H1 (cell line): ENCODE data around the gene FBXL17. TPM values are rescaled to one million over a fixed set of nuclear protein-coding genes. Genes with fewer than 3 reads are reported as not detected.

Experiments
- CTCF ChIA-PET: fragments of 300-600 bp; sonication (Branson Sonifier 250); formaldehyde crosslinking; loops from one replicate; lab custom pipeline; 2021; ENCODE audit not compliant: partially characterized antibody; lab: Charles Lee
- POLR2A ChIA-PET: fragments of 300-600 bp; sonication (Branson Sonifier 250); formaldehyde crosslinking; loops from one replicate; lab custom pipeline; 2021; ENCODE audit warnings: inconsistent platforms; ENCODE audit not compliant: partially characterized antibody; lab: Charles Lee
- DNase-seq, 2 experiments: peaks; one replicate each; pipeline versions ENCODE4 v3.0.0 to v3.0.0-alpha.2; 2010 to 2022; ENCODE audit warnings: low spot score in 2 of 2, low read depth in 1 of 2, mixed read lengths in 1 of 2
- FAIRE-seq: peaks from 2 replicates; lab custom pipeline; 2011; peaks lifted over from hg19 to GRCh38; lab: Jason Lieb, UNC
- H2AFZ ChIP-seq: 2 replicates; pipeline ENCODE4 v1.8.1; 2012; ENCODE audit warnings: low read length, inconsistent platforms
- H2AK5ac ChIP-seq: 2 replicates; pipeline ENCODE4 v1.6.1; 2013; ENCODE audit warnings: low read depth, low read length
- H2BK120ac ChIP-seq: replicated peaks from 2 replicates; pipeline ENCODE3; 2013; ENCODE audit warnings: low read depth, low read length, inconsistent platforms
- H2BK12ac ChIP-seq: 2 replicates; pipeline ENCODE4 v1.6.1; 2013; ENCODE audit warnings: low read depth, low read length
- H2BK15ac ChIP-seq: 2 replicates; pipeline ENCODE4 v1.6.1; 2013; ENCODE audit warnings: low read length
- H2BK20ac ChIP-seq: 2 replicates; pipeline ENCODE4 v1.6.1; 2013; ENCODE audit warnings: low read length
- H2BK5ac ChIP-seq: 2 replicates; pipeline ENCODE4 v1.6.1; 2013; ENCODE audit warnings: low read depth, low read length
- H3K14ac ChIP-seq: 2 replicates; pipeline ENCODE4 v1.6.1; 2013; ENCODE audit warnings: inconsistent platforms; ENCODE audit not compliant: insufficient read length
- H3K18ac ChIP-seq: 2 replicates; pipeline ENCODE4 v1.6.1; 2013; ENCODE audit warnings: low read length; ENCODE audit errors: extremely low read depth
- H3K23ac ChIP-seq: 2 replicates; pipeline ENCODE4 v1.6.1; 2013; ENCODE audit warnings: inconsistent platforms; ENCODE audit not compliant: insufficient read length
- H3K23me2 ChIP-seq: 2 replicates; pipeline ENCODE4 v1.6.1; 2013; ENCODE audit warnings: low read depth, low read length
- H3K27ac ChIP-seq: 2 replicates; pipeline ENCODE4 v1.6.1; 2011; ENCODE audit warnings: low read depth, low read length, inconsistent platforms
- H3K27me3 ChIP-seq, 4 experiments: replicated peaks in 1 of 4; 1 replicate in 1 of 4; 2 replicates in 3 of 4; pipeline versions ENCODE4 v1.6.1 to v1.8.1; 2011 to 2013; ENCODE audit warnings: low read length in 3 of 4, mild to moderate bottlenecking in 3 of 4, inconsistent platforms in 2 of 4, mixed read lengths in 2 of 4, moderate library complexity in 1 of 4; ENCODE audit not compliant: control insufficient read depth in 3 of 4, insufficient read depth in 3 of 4; ENCODE audit errors: extremely low read depth in 1 of 4
- H3K36me3 ChIP-seq, 4 experiments: 2 replicates each; pipeline versions ENCODE4 v1.6.1 to v1.8.1; 2011 to 2013; ENCODE audit warnings: mild to moderate bottlenecking in 4 of 4, low read length in 3 of 4, moderate library complexity in 2 of 4, control low read depth in 1 of 4, inconsistent platforms in 1 of 4; ENCODE audit not compliant: insufficient read depth in 4 of 4, control insufficient read depth in 2 of 4
- H3K4ac ChIP-seq: replicated peaks from 2 replicates; pipeline ENCODE3; 2013; ENCODE audit warnings: low read length, low read depth, mixed read lengths, inconsistent platforms; ENCODE audit not compliant: insufficient read length
- H3K4me1 ChIP-seq, 4 experiments: replicated peaks in 1 of 4; 1 replicate in 1 of 4; 2 replicates in 3 of 4; pipeline versions ENCODE4 v1.6.1 to v1.8.1; 2011 to 2013; ENCODE audit warnings: low read length in 3 of 4, inconsistent platforms in 2 of 4, mixed read lengths in 1 of 4; ENCODE audit not compliant: insufficient read depth in 4 of 4, control insufficient read depth in 3 of 4
- H3K4me2 ChIP-seq, 2 experiments: 2 replicates each; pipeline versions ENCODE4 v1.6.1 to v1.8.1; 2011 to 2013; ENCODE audit warnings: low read depth in 2 of 2, low read length in 2 of 2, control low read depth in 1 of 2, inconsistent platforms in 1 of 2, mild to moderate bottlenecking in 1 of 2; ENCODE audit not compliant: insufficient read depth in 1 of 2
- H3K4me3 ChIP-seq, 4 experiments: fragments of 200-600, 300-600 bp in 1 of 4; sonication (generic), shearing (Covaris generic), sonication (Bioruptor Twin) in 1 of 4; 2 replicates each; pipeline versions ENCODE4 v1.5.1 to v1.8.1; 2011 to 2016; ENCODE audit warnings: low read length in 4 of 4, low read depth in 3 of 4, control low read depth in 2 of 4, inconsistent platforms in 2 of 4, mild to moderate bottlenecking in 2 of 4, mixed read lengths in 1 of 4, moderate library complexity in 1 of 4; ENCODE audit not compliant: insufficient read depth in 2 of 4; ENCODE audit errors: extremely low read depth in 1 of 4
- H3K56ac ChIP-seq: replicated peaks from 2 replicates; pipeline ENCODE3; 2013; ENCODE audit warnings: low read depth, mild to moderate bottlenecking, mixed read lengths, low read length, inconsistent platforms; ENCODE audit not compliant: insufficient read length
- H3K79me1 ChIP-seq: 2 replicates; pipeline ENCODE4 v1.6.1; 2013; ENCODE audit warnings: low read depth, low read length, control low read depth
- H3K79me2 ChIP-seq, 2 experiments: 2 replicates each; pipeline versions ENCODE4 v1.6.1 to v1.8.1; 2012 to 2013; ENCODE audit warnings: low read length in 2 of 2, mild to moderate bottlenecking in 2 of 2, inconsistent platforms in 1 of 2; ENCODE audit not compliant: insufficient read depth in 2 of 2, control insufficient read depth in 1 of 2
- H3K9ac ChIP-seq, 4 experiments: replicated peaks in 1 of 4; 1 replicate in 1 of 4; 2 replicates in 3 of 4; pipeline versions ENCODE4 v1.6.1 to v1.8.1; 2011 to 2013; ENCODE audit warnings: low read depth in 3 of 4, low read length in 3 of 4, control low read depth in 2 of 4, mild to moderate bottlenecking in 2 of 4, moderate library complexity in 2 of 4, inconsistent platforms in 1 of 4; ENCODE audit errors: extremely low read depth in 1 of 4
- H3K9me3 ChIP-seq, 2 experiments: 2 replicates each; pipeline versions ENCODE4 v1.6.1 to v1.8.1; 2012 to 2013; ENCODE audit warnings: mild to moderate bottlenecking in 2 of 2, moderate library complexity in 2 of 2, control low read depth in 1 of 2, inconsistent platforms in 1 of 2, low read depth in 1 of 2, low read length in 1 of 2, mixed read lengths in 1 of 2; ENCODE audit not compliant: insufficient read depth in 2 of 2
- H4K20me1 ChIP-seq, 2 experiments: replicated peaks in 1 of 2; 2 replicates each; pipeline versions ENCODE3 to v1.8.1; 2011 to 2013; ENCODE audit warnings: inconsistent platforms in 2 of 2, low read length in 2 of 2, mild to moderate bottlenecking in 1 of 2; ENCODE audit not compliant: insufficient read depth in 2 of 2, control insufficient read depth in 1 of 2
- H4K5ac ChIP-seq: 2 replicates; pipeline ENCODE4 v1.6.1; 2013; ENCODE audit warnings: low read length, low read depth, mixed read lengths, inconsistent platforms; ENCODE audit not compliant: insufficient read length
- H4K8ac ChIP-seq: 2 replicates; pipeline ENCODE4 v1.8.0; 2013; ENCODE audit warnings: mild to moderate bottlenecking, moderate library complexity, low read length, inconsistent platforms; ENCODE audit not compliant: insufficient read depth; ENCODE audit errors: extremely low read depth
- H4K91ac ChIP-seq: replicated peaks from 2 replicates; pipeline ENCODE3; 2013; ENCODE audit warnings: low read length, mixed read lengths, inconsistent platforms; ENCODE audit not compliant: insufficient read length
- NANOG ChIP-seq: IDR thresholded peaks from 2 replicates; pipeline ENCODE4 v1.6.1; 2011; ENCODE audit warnings: low read length, low read depth, mild to moderate bottlenecking, inconsistent platforms; ENCODE audit not compliant: insufficient read depth, poor library complexity, severe bottlenecking
- TEAD4 ChIP-seq: IDR thresholded peaks from 2 replicates; pipeline ENCODE4 v1.6.1; 2012; ENCODE audit warnings: low read depth, low read length, inconsistent platforms, mixed read lengths
- WGBS, 2 experiments: shearing (Covaris generic) in 1 of 2; methylation state at CpG; one replicate each; pipeline versions ENCODE4 v1.1.6 to v1.1.7; 2013 to 2015; ENCODE audit warnings: low lambda C conversion rate in 2 of 2, mixed read lengths in 2 of 2, inconsistent platforms in 1 of 2, low coverage in 1 of 2, missing lambda C conversion rate in 1 of 2; ENCODE audit not compliant: insufficient replicate concordance in 2 of 2, insufficient coverage in 1 of 2, insufficient read length in 1 of 2; ENCODE audit errors: extremely low coverage in 1 of 2, missing lambda C conversion rate in 1 of 2; 5-methylcytosine and 5-hydroxymethylcytosine counted together
- polyA plus RNA-seq, 7 experiments: library from polyadenylated mRNA; depleted of rRNA in 3 of 7; stranded (reverse) in 5 of 7; unstranded in 2 of 7; fragments of >200 nt in 5 of 7; fragments of 200-250 nt in 2 of 7; gene quantifications; 1 replicate in 5 of 7; 2 replicates in 1 of 7; 4 replicates in 1 of 7; pipeline versions ENCODE4 v1.2.1 to v1.2.3, GENCODE V29; 2011 to 2013; ENCODE audit warnings: missing spikeins in 2 of 7, mixed read lengths in 2 of 7
- total RNA-seq: library from RNA; stranded (reverse); fragmentation: NEBNext Ultra II Directional; extraction: Animal tissue kit (Norgen Biotek cat#: 25700); gene quantifications from 2 replicates; pipeline ENCODE4 v1.2.1, GENCODE V29; 2021

The FBXL17 gene
- total and polyA plus RNA-seq, 2 of the 8 experiments (the other 6 are each of a cell fraction or from before 2014, with no cell fraction given), result 0.35 to 4.3 TPM

- Histone ChIP-seq H4K5ac (no peak overlapping the region), H3K4me1 (peaks cover 0 to 7% (median 1%) of the 10 kb centered on the region in 4 experiments; a peak in 2 of 7 replicates), H2BK120ac (no peak overlapping the region), H3K79me1 (no peaks in the 10 kb centered on the region), H2AK5ac (no peak overlapping the region), H4K91ac (no peak overlapping the region), H3K79me2 (no peaks in the 10 kb centered on the region), H3K23ac (no peak overlapping the region), H2BK15ac (no peak overlapping the region), H3K27ac (no peak overlapping the region), H3K18ac (no peak overlapping the region), H3K9me3 (no peaks in the 10 kb centered on the region), H2BK12ac (no peak overlapping the region), H3K4me3 (no peak overlapping the region), H3K4ac (no peak overlapping the region), H3K14ac (no peak overlapping the region), H3K56ac (no peak overlapping the region), H3K36me3 (no peaks in the 10 kb centered on the region), H4K8ac (no peak overlapping the region), H3K23me2 (no peaks in the 10 kb centered on the region; the same call in 1 of the 2 replicates), H3K27me3 (no peaks in the 10 kb centered on the region), H3K4me2 (peak overlapping the region in 1 of 2 experiments; percentile 6; a peak in 1 of 4 replicates), H2AFZ (no peak overlapping the region), H3K9ac (no peak overlapping the region), H2BK20ac (no peak overlapping the region), H4K20me1 (no peaks in the 10 kb centered on the region), H2BK5ac (no peak overlapping the region)
- no peak for TF ChIP-seq NANOG
- TF ChIP-seq TEAD4, result 0 out of 2 replicates have a peak, but pooled peaks have one; percentile 6
- POLR2A ChIA-PET, result interaction anchor here (0.6 kb wide), 1 partner anchor 114 kb away, joined by 3 read pairs; no protein-coding TSS in a partner anchor
- no peak for FAIRE-seq
- DNase-seq, result no peak
- CTCF ChIA-PET, result interaction anchor here (1.5 kb wide), 1 partner anchor 14 kb away, joined by 3 read pairs; no protein-coding TSS in a partner anchor
- 34% methylated on average over 4 of the region's 4 CpGs; no CpG with 5 or more reads in 1 of the 2 experiments for WGBS, 2 experiments
Observed at GRCh38 chr5:107997338-107997980, 384.4 kb downstream of the FBXL17 start.
